ENCODE measurements around the gene OSBPL7.

Gene OSBPL7

DNA sequence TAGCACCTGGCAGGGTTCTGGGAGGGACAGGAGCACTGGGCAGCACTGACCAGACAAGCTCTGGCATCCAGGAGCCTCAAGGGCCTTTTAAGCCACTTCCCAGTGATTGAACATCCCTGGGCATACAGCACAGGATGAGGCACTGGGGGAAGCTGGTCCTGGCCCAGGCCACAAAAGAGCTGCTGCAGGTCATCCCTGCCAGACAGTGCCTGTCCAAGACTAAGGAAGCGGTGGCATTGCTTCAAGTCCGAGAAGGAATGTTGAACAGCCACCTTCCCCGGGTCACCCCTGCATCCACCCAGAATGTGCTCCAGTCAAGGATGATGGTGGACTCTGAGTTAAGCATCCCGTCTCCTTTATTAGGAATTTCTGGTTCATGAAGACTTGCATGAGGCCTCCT is 1.2 kb upstream of the OSBPL7 start:
- DNase-seq: no peak

DNA sequence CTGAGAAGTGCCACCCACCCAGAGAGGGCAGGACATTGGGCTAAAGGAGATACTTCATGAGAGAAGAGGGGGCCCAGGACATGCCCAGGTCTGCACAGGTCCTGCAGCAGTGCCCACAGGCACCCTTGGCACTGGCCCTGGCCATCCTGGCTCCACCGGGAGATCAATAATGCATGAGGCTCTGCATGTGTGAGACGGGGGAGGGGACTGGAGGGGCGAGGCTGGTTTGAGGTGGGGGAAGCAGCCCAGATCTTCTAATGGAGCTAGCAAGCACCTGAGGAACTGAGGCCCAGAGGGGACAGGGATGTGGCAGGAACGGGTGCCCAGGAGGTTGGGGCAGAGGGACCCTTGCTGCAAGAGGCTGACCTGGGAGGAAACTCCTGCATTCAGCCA is 567 bp downstream of the OSBPL7 start:
- DNase-seq: no peak

DNA sequence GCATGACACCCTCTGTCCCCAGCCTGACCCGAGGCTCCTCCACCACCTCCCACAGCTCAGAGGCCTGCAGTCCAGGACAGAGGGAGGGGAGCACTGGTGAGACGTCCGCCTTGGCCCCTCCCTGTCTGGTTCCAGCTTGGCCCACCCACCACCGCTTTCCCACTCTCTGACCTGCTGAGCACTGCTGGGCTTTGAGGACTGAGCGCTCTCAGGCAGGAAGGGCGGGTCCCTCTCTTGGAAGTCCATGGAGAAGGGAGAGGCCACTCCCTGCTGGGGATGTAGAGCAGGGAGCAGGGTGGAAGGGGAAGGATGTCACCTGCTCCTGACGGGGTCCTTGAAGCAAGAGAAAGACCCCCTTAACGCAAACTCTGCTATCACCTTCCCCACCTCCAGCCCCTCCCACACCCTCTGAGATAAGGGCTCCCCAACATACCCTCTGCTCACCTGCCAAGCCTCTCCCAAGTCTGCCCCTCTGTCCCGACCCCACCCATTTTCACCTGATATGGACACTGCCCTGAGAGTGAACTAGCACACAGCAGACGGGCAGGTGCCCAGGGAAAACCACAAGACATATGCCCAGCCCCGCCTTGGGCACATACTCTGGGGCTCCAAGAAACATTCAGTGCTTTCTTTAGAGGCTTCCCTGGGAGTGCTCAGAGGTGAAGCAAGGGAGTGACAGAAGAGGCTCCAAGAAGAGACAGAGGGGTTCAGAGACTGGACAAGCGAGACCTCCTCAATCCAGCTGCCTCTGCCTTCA is 1.4 kb downstream of the OSBPL7 start:
- no peak for DNase-seq

DNA sequence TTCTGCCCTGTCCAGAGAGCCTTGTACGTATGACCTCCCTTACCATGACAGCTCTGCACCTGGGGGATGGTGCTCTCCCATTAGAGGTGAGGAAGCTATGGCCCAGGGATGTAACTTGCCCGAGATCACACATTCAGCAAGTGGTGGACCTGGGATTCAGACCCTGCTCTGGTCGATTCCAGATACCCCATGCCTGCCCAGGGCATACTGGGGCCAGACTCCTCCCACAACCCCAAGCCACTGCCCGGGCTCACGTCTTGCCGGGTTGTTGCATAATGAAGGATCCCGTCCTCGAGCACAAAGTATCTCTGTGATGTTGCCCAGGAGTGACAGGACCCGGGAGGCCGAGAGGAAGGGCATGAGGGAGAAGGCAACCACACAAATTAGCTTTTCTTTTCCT is 2.1 kb downstream of the OSBPL7 start:
- DNase-seq: no peak

DNA sequence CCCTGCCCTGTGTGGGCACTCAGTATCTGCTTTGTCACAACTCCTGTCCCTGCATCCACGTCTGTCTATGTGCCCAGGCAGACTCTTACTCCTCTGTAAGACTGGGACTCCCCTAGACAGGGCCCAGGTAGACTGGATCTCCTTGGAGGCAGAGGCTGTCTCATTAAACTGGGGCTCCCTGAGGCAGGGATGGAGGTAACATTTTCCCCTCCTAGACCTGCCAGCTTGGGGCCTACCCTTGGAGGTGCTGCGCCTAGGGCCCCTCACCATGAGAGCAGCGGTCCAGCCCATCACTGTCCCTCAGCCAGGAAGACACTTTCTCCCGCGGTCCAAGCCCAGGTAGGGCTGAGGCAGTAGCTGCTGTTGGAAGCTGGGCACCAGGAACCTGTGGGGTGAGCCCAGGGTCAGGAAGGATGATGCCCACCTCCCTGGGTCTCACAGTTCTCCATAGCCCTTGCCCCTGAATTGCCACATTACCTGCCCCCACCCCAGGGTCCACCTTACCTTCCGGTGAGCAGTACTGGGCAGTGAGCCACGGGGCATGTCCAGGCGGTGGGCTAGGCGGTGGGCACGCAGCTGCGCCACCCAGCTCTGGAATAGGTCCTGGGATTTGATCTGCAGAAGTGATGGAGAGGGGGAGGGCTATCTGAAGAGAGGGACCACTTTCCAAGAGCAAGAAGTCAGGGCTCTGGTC is 3.4 kb downstream of the OSBPL7 start:
- no peak for DNase-seq

DNA sequence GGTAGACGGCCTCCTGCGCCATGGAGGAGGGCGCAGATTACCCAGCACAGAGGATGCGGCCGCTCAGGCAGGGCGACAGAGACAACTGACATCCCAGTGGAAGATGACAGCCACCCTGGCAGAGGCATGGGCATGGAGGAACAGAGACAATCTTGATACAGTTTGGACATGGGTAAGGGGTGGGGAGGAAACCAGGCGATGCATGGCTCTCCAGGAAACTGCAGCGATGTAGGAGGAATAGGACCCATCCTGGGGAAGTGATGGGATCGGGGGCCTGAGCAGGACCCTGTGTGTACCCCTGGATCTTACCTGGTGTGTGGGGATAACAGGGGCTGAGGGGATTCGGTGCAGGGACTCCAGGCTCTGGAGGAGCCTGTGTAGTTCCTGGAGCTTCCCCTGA is 4.6 kb downstream of the OSBPL7 start:
- no peak for DNase-seq

DNA sequence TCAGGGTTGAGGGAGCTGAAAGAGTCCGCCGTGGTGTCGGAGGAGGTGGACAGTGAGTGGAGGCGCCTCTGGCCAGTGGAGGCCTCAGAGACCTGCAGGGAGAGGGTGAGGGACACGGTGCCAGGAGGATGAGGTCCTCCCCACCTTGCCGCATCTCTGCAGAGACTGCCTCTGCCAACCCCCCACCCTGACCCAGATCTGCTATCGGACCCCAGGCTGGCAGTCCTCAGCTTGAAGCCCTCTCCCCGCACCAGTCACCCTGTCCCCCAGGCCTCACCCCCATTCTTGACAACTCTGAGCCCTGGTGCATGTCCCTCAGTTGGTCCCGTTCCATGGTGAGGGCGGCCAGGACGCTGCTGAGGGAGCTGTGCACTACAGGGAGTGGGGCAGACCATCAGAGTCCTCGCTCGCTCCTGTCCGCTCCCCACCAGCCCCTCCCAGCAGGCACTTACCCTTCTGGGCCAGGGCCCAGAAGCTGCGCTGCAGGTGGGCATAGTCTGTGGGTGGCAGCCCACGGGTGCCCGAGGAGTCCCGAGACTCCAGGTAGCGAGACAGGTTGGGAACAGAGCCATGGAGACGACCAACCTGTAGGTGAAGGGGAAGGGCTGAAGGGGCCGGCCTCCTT is 5.4 kb downstream of the OSBPL7 start:
- no peak for DNase-seq

DNA sequence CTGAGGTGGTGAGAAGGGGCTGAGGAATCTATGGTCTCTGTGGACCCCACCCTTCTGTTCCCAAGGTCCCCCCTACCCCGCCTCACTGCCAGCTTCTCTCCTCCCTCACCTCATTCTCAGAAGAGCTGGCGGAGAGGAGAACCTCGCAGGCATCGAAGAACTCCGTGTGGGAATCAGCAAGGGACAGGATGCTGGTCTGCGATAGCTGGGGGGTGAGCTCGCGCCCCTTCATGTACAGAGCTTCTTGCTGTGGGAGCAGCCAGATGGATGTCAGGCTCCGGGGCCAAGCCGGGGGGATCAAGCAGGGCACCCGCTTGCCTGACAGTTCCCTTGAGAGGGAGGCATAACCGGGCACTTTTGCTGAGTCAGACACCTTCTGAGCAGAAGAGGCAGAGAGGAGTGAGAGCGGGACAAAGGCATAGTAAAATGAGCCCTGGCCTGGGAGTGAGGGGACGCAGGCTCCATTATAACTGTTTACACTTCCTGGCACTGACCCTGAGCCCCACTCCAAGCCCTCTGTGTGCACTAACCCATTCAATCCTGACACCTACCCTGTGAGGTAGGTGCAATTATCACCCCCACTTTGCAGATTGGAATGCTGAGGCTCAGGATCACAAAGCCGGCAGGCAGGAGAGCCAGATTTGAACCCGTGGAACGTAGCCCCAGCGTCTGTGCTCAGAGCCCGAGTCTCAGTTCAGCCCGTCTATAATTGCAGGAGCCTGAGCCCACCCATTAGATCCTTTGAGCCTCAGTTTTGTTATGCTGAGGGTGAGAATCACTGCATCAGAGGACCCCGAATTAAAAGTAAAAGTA is 6.3 kb downstream of the OSBPL7 start:
- no peak for DNase-seq

DNA sequence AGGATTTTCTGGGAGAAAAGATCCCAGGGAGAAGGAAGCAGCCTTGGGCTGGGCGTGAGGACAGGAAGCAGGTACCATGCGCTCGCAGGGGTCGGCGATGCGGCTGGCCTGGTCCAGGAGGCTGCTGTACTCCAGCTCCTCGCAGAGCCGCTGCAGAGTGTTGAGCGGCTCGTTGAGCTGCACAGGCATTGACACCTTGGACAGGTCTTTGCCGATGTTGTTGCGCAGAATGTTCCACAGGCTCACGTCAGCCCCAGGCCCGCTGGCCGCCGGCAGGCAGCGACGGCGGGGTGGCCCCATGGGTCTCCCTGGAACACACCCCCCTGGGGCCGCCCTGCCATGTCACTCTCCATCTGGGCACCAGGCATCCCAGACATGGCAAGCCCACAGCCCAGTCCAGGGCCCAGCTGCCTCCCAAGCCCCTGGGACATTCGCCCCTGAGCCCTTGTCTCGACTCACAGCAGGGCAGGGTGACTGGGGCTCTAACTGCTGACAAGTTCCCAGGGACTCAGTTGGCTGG is 8.0 kb downstream of the OSBPL7 start:
- DNase-seq: no peak

DNA sequence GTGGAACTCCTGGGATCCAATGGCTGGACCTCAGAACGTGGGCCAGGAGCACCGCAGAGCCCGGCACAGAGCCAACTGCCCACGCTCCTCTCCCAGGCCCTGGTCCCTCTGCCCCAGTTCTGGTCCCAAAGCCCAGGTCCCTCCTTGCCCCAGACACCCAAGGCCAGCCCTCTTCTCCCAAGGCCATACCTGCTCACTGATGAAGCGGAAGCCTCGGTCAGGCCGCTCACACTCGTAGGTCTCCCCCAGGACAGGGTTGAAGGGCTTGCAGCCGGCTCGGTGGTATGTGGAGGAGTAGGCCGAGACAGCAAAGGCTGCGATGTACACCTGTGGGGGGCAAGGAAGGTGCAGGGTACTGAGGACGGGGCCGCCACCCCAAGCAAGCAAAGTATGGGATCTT is 8.5 kb downstream of the OSBPL7 start:
- no peak for DNase-seq

DNA sequence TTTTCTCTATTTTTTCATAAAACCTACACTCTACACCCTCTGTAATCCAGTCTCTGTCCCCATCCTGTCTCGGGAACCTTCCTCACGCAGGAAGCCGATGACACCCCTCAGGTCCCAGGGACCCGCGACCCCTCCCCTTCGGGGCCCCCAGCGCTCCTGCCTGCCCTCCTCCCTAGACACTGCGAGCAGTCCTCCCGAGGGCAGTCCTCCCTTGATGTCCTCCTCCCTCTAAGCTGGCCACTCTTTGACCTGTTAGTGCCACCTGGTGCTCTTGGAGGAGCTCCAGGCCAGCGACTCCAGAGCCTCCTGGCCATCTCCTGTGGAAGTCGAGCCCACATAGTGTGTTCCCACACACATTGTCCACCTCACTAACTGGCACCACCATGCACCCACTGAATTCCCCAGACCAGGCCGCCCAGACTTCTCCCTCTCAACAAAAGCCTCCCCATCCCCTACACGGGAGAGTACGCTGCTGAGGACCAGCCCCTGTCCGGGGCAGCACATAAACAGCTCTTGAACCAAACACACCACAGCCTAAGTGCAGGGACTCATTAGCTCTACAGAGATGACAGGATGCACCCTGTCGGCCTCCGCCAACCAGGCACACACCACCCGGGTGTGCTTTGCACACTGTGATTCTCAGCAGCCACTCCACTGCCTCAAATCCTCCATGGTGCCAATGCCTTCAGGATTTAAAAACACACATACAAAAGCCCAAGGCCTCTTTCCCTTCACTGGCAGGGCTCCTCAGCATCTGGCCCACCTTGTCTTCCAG is 9.3 kb downstream of the OSBPL7 start:
- no peak for DNase-seq

DNA sequence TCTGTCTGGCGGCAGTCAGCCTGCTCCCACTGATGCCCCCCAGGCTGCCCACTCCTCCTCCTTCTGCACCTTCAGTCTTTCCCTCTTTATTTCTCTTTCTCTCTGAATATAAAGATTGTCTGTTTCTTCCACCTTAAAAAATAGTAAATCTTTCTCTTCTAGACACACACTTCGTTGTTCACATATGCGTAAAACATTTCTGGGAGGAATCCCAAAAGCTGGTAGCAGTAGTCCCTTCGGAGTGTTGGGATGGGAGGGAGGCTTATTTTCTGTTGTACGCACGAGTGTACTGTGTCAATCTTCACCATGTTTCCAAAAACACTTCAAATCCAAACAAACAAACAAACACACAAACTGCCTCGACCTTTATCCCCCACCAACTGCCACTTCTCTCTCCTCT is 9.9 kb downstream of the OSBPL7 start:
- no peak for DNase-seq

DNA sequence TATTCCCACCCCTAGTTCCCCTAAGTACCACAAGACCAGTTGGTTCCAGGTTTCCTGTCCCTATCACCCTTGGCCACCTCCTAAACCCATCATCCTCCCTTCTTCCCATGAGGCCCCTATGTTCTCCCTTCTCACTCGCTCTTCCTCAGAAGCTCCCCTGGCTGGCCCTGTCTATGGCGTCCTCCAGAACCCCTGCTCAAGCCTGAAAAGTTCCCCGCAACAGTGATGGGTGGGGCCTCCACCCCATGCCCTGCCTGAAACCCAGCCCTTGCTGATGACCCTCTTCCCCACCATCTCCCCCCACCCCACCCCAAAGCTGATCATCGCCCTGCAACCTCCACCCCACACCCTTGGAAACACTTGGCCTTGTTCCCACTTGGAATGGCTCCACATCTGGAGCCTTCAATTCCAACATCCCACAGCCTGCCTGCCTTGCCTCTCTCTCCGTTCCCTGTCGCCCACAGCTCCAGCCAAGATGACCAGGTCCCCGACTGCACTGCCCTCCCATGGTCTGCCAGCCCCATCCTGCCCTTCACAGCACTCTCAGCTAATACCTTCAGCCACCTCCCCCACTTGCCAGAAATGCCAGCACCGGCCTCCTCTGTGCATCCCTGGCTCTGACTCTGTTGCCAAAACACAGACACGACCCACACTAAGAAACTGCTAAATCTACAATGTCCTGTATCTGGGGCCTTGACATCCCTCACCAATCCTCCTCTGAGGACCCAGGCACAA is 10.5 kb downstream of the OSBPL7 start:
- no peak for DNase-seq

DNA sequence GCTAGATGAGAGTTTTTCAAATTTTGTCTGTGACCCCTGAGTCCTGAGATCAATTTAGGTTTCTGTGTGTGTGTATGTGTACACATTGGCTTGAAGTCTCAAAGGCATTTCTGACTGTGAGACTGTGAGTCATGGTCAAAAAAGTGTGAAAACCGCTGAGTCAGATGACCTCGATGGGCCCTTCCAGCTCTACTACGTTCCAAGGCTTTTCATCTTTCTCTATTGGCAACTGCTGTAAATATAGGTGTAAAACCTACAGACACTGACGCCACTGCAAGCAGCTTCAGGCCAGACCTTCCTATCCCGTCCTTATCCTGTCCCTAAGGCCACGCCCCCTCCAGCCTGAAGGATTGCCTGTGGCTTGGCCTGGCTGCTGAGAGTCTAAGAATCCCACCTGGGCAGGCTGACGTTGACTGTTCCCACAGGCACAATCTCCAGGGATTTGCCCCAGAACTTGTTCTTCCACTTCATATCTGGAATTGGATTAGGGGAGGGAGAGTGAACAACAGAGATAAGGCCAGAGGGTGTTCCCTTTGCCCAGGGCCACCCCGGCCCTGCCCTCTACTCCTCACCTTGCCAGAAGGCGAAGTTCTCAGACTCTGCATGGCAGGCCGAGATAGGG is 11.3 kb downstream of the OSBPL7 start:
- DNase-seq: no peak

DNA sequence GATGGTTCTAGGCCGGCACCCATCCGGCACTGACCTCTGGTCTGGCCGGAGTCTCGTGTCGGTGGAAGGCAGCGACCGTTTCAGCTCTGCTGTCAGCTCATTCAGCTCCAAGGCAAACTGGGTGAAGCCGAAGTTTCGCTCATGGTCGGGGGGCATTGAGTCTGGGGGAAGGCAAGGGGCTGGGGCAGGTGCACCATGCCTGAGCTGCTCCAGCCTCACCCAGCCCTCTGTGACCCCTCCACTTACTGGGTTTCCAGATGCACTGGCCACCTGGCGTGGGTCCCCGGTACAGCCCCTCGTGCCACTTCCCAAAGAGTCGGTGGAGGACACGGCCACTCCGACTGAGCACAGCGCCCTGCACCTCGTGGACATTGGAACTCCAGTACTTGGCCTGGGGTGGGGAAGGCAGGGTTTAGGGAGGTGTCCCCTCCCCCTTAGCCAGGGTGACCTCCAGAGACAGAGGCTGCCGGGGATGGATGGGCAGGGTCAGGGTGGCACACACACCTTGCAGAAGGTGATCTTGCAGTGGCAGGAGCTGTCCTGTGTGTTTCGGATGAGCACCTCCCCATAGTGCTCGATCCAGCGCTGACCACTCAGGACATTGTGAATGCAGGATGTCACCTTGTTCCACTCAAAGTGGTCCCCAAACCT is 12.6 kb downstream of the OSBPL7 start:
- DNase-seq: no peak

DNA sequence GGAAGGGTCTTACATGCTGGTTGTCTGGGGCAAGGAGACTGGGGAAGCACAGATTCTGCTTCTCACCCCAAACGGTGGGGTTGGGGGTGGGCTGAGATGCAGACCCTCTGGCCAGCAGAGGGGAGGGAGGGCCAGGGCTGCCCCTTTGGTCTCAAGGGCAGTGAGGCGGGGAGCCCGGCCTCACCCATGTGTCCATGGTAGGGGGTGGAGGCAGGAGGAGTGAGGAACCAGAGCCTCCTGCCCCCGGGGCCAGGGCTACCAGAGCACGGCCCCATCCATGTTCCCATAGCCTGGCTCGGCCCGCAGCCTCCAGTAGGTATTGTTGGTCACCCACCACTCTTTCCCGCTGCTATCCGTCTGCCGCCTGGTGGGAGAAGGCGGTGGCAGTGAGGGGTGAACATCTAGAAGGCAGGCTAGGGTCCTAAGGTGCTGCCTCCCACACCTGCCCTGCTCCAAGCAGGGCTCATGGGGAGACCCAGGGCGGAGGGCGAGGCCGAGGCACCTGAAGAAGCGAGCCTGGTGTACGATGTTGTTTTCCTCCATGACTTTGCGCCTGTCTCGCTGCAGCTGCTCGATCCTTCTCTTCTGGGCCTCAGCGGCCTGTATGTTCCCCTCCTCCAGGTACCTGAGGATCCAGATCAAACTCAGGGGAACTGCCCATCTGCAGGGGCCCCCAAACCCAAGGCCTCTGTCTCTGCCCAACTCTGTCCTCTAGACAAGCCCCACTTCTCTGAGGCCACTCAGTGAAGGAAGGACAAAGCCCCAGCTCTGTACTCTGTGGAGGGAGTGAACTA is 13.4 kb downstream of the OSBPL7 start:
- DNase-seq: no peak

DNA sequence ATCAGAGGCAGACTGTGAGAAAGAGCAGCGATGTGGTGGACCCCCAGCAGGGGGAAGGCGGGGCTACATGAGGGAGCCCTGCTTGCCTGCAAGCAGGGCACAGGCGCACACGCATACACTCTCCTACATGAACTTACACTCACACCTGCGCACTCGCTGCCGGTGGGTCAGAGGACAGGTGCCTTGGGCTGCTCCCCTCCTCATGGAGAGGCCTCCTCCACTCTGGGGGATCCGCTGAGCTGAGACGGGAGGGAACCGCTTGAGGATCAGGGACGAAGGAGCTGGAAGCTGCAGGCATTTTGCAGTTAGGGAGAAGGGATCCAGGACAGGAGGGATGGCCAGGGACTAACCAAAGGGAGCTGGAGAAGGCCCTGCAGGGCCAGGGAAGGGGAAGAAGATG is 14.2 kb downstream of the OSBPL7 start:
- no peak for DNase-seq

DNA sequence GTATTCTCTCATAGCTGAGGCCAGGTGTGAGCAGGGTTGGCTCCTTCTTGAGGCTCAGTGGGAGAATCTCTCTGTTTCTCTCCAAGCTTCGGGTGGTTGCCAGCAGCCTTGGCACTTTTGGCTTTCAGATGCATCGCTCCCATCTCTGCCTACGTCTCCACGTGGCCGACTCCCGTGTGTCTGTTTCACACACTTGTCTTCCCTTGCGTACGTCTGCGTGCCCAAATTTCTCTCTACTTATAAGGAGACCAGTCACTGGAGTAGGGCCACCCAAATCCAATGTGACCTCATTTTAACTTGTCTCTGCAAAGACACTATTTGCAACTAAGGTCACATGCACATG is 14.7 kb downstream of the OSBPL7 start:
- no peak for DNase-seq

DNA sequence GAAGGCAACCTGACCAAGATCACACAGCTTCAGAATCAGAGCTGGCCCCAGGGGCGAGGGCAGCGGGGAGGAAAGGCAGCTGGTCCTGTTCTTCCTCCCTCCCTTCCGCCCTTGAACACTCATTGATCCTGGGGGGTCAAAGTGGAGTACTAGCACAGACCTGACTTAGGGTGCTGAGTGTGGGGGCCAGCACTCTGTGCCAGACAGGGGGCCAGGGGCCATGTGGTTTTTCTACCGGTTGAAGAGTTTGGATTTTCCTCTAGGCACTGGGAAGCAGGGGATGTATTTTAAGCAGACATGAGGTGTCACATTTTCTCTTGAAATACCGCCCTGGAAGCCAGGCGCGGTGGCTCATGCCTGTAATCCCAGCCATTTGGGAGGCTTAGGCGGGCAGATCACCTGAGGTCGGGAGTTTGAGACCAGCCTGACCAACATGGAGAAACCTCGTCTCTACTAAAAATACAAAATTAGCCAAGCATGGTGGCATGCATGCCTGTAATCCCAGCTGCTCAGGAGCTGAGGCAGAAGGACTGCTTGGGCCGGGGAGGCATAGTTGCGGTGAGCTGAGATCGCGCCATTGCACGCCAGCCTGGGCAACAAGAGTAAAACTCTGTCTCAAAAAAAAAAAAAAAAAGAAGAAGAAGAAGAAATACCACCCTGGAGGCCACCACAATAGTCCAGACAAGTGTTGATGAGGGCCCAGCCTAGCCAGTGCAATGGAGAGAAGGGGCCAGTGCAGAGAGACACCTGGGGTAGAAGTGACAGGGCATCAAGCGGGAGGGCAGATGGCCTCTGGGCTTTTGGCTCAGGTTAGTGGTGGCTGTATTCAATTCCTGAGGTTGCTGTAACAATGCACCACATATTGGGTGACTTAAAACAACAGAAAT is 15.3 kb downstream of the OSBPL7 start:
- DNase-seq: no peak

Measured in suppressor macrophage treated with lipopolysaccharide for 4 hours (primary cell).